Measurements from ENCODE around the gene SLX9.

DNA sequence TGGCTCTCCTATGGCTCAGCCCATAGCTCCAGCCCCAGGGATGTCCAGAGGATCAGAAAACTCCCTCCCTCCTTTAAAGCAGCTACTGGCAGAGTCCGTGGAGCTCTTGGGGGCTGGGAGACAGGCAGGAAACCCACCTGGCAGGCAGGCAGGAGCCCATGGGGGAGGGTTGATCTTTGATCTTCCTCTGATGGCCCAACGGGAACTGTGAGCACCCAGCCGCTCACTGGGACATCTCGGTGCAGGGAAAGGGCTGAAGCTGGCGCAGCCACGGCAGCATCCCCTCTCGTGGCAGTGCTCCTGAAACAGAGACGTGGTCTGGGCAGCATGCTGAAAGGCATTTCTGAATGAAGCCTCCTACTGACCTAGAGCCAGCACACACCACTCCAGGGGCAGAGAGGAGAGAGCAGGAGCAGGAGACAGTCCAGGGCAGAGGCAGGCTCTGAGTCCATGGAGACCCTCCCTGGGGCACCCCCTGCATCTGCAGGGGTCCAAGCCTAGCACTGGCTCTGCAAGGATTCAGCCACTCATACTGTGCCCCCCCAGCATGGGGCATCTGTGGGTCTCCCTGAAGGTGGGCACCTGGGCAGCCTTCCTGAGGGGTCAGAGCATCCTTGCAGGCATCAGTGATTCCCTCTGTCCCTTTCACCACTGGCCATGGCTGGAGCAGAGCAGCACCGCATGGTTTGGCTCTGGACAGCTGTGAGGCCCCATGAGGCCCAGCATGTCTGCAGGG is 4.9 kb upstream of the SLX9 start:
- no peak for TF ChIP-seq POLR2A (IDR thresholded peaks at IDR 0.05)
- TF ChIP-seq, protein P1, sequence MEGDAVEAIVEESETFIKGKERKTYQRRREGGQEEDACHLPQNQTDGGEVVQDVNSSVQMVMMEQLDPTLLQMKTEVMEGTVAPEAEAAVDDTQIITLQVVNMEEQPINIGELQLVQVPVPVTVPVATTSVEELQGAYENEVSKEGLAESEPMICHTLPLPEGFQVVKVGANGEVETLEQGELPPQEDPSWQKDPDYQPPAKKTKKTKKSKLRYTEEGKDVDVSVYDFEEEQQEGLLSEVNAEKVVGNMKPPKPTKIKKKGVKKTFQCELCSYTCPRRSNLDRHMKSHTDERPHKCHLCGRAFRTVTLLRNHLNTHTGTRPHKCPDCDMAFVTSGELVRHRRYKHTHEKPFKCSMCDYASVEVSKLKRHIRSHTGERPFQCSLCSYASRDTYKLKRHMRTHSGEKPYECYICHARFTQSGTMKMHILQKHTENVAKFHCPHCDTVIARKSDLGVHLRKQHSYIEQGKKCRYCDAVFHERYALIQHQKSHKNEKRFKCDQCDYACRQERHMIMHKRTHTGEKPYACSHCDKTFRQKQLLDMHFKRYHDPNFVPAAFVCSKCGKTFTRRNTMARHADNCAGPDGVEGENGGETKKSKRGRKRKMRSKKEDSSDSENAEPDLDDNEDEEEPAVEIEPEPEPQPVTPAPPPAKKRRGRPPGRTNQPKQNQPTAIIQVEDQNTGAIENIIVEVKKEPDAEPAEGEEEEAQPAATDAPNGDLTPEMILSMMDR (IDR thresholded peaks at IDR 0.05): no peak

All from stomach (tissue), 4 donors.